GM12878 (cell line): ENCODE data around the gene TCEANC2. TPM values are rescaled to one million over a fixed set of nuclear protein-coding genes. Genes with fewer than 3 reads are reported as not detected.

Source experiments
- ATAC-seq: fragments of 200-7000 bp; cut with Tn5 transposase; 3 replicates; pipeline ENCODE4 v1.9.1; 2020; ENCODE audit warnings: mild to moderate bottlenecking, moderate library complexity
- BruUV-seq: library from RNA; stranded (reverse); fragments of 400-500 nt; replicated peaks from 2 replicates; lab custom pipeline; 2021; lab: Mats Ljungman, UMichigan
- CTCF ChIA-PET: fragments of 300-600 bp; sonication (Branson Sonifier 250); formaldehyde crosslinking; extraction: SDS; loops from one replicate; lab custom pipeline; 2021; ENCODE audit warnings: inconsistent platforms; lab: Yijun Ruan, JAX
- POLR2A ChIA-PET: fragments of 350-600 bp; formaldehyde crosslinking; extraction: SDS; loops from one replicate; lab custom pipeline; 2021; ENCODE audit warnings: inconsistent platforms; lab: Charles Lee
- RAD21 ChIA-PET: fragments of 300-600 bp; sonication (Branson Sonifier 250); formaldehyde crosslinking; loops from one replicate; lab custom pipeline; 2023; ENCODE audit warnings: antibody characterized with exemption; ENCODE audit not compliant: unreplicated experiment; lab: Charles Lee
- SMC1A ChIA-PET: fragments of 300-600 bp; sonication (Branson Sonifier 250); formaldehyde crosslinking; loops from one replicate; lab custom pipeline; 2023; ENCODE audit not compliant: unreplicated experiment, uncharacterized antibody; lab: Charles Lee
- DNase-seq: peaks from one replicate; pipeline ENCODE4 v3.0.0-alpha.2; 2011; ENCODE audit warnings: low read depth, low spot score
- FAIRE-seq: peaks from 3 replicates; lab custom pipeline; 2011; peaks lifted over from hg19 to GRCh38; lab: Jason Lieb, UNC
- H2AFZ ChIP-seq: 2 replicates; pipeline ENCODE4 v1.6.0; 2011; ENCODE audit warnings: low read depth, low read length, control low read depth; ENCODE audit not compliant: control insufficient read depth
- H3K27ac ChIP-seq: 2 replicates; pipeline ENCODE4 v1.5.1; 2011; ENCODE audit warnings: control low read depth; ENCODE audit not compliant: control insufficient read depth, insufficient read depth
- H3K27me3 ChIP-seq, 2 experiments: replicated peaks in 1 of 2; 2 replicates each; pipeline versions ENCODE4 v1.6.0 to v1.6.1; 2011; ENCODE audit warnings: low read length in 1 of 2; ENCODE audit not compliant: control insufficient read depth in 2 of 2, insufficient read depth in 2 of 2
- H3K36me3 ChIP-seq, 2 experiments: 2 replicates each; pipeline ENCODE4 v1.5.1; 2011; ENCODE audit warnings: low read length in 1 of 2; ENCODE audit not compliant: control insufficient read depth in 2 of 2, insufficient read depth in 2 of 2
- H3K4me1 ChIP-seq: 2 replicates; pipeline ENCODE4 v1.6.1; 2011; ENCODE audit warnings: mild to moderate bottlenecking, low read length, moderate library complexity, mixed read lengths; ENCODE audit not compliant: control insufficient read depth, insufficient read depth
- H3K4me2 ChIP-seq: 2 replicates; pipeline ENCODE4 v1.6.0; 2011; ENCODE audit warnings: control low read depth; ENCODE audit not compliant: control insufficient read depth, insufficient read depth
- H3K4me3 ChIP-seq: fragments of 200-600 bp; sonication (generic); 2 replicates; pipeline ENCODE4 v1.5.1; 2016
- H3K79me2 ChIP-seq: 2 replicates; pipeline ENCODE4 v1.6.0; 2011; ENCODE audit warnings: low read length; ENCODE audit not compliant: control insufficient read depth, insufficient read depth
- H3K9ac ChIP-seq: 2 replicates; pipeline ENCODE4 v1.8.0; 2011; ENCODE audit warnings: low read length, control low read depth, mixed read lengths; ENCODE audit not compliant: control insufficient read depth, insufficient read depth
- H3K9me3 ChIP-seq: replicated peaks from 3 replicates; pipeline ENCODE4 v1.5.1; 2011; ENCODE audit warnings: mild to moderate bottlenecking, low read length; ENCODE audit not compliant: control insufficient read depth, insufficient read depth
- H4K20me1 ChIP-seq: 2 replicates; pipeline ENCODE4 v1.6.0; 2011; ENCODE audit not compliant: control insufficient read depth, insufficient read depth
- BMI1 ChIP-seq: fragments of 450-650 bp; IDR thresholded peaks from 2 replicates; pipeline ENCODE4 v1.6.1; 2016; ENCODE audit warnings: mild to moderate bottlenecking, moderate library complexity, borderline replicate concordance
- IRF3 ChIP-seq: fragments of 450-650 bp; IDR thresholded peaks from 2 replicates; pipeline ENCODE4 v1.6.1; 2014; ENCODE audit warnings: mild to moderate bottlenecking
- YBX1 ChIP-seq: fragments of 450-650 bp; IDR thresholded peaks from 2 replicates; pipeline ENCODE4 v1.6.1; 2016; ENCODE audit warnings: antibody characterized with exemption
- WGBS: methylation state at CpG from one replicate; pipeline ENCODE4 v1.1.6; 2016; ENCODE audit warnings: low lambda C conversion rate; ENCODE audit not compliant: insufficient replicate concordance, insufficient coverage; ENCODE audit errors: missing lambda C conversion rate; 5-methylcytosine and 5-hydroxymethylcytosine counted together
- in situ Hi-C: fragments of 300-500 bp; cut with MboI; formaldehyde crosslinking; loops from 9 replicates; pipeline ENCODE4 v1.14.3; 2018; ENCODE audit warnings: mixed read lengths
- intact Hi-C: fragments of 100-400 bp; cut with micrococcal nuclease; formaldehyde crosslinking; loops from one replicate; pipeline ENCODE4 v1.14.2; 2022; ENCODE audit not compliant: unreplicated experiment
- polyA plus RNA-seq, 11 experiments: library from polyadenylated mRNA; depleted of rRNA in 4 of 11; unstranded in 6 of 11; stranded (reverse) in 5 of 11; fragments of >200 nt; fragmentation: Nextera tagmentation in 4 of 11; fragmentation: Illumina TruSeq in 1 of 11; extraction: Ambion mirVana in 4 of 11; extraction: Trizol in 1 of 11; gene quantifications; 1 replicate in 1 of 11; 2 replicates in 10 of 11; pipeline versions ENCODE4 v1.2.1 to v1.2.3, GENCODE V29; 2011 to 2016; ENCODE audit warnings: inconsistent platforms in 2 of 11, missing spikeins in 2 of 11, low read depth in 1 of 11
- total RNA-seq, 4 experiments: library from RNA; depleted of rRNA in 3 of 4; stranded (reverse); fragments of >200 nt in 3 of 4; fragmentation: Illumina TruSeq in 1 of 4; extraction: Trizol in 1 of 4; gene quantifications; 2 replicates each; pipeline versions ENCODE4 v1.2.1 to v1.2.3, GENCODE V29; 2013 to 2021
- TF ChIP-seq, protein P1 (sequence below): fragments of 450-650 bp; IDR thresholded peaks from 2 replicates; pipeline ENCODE4 v1.6.1; 2017; ENCODE audit warnings: mild to moderate bottlenecking, moderate library complexity
- TF ChIP-seq, protein P2 (sequence below): fragments of 150-350 bp; IDR thresholded peaks from 2 replicates; pipeline ENCODE4 v1.6.1; 2014; ENCODE audit warnings: mild to moderate bottlenecking, low read depth, low read length

TCEANC2 gene
- total and polyA plus RNA-seq, 10 of the 15 experiments (the other 5 are each of a cell fraction or from before 2014, with no cell fraction given) = 4.4 to 13.2 (median 6.4) TPM

- ChIA-PET SMC1A (interaction anchor here (1.0 kb wide), 1 partner anchor 59 kb away, joined by 3 read pairs; no protein-coding TSS in a partner anchor), RAD21 (no interaction called here), POLR2A (no interaction called here), CTCF (no interaction called here)
- H3K4me1 ChIP-seq = no peaks in the 10 kb centered on the region
- DNase-seq = no peak
- H3K79me2 ChIP-seq = no peaks in the 10 kb centered on the region
- H3K4me3 ChIP-seq = no peak overlapping the region
- H3K36me3 ChIP-seq = peaks cover 0 to 5% of the 10 kb centered on the region in 2 experiments; a peak in 1 of 4 replicates
- in situ Hi-C loops (no loop called here), intact Hi-C loops (no loop called here)
- H3K9ac ChIP-seq = no peak overlapping the region
- no TSS peak for BruUV-seq
- H3K27ac ChIP-seq = no peak overlapping the region
- H3K4me2 ChIP-seq = no peak overlapping the region
- H3K27me3 ChIP-seq = no peaks in the 10 kb centered on the region
- no peak for ATAC-seq
- no peaks in the 10 kb centered on the region for H4K20me1 ChIP-seq
- FAIRE-seq = no peak
- 98% methylated on average over 5 of the region's 5 CpGs for WGBS
- TF ChIP-seq, protein P1, sequence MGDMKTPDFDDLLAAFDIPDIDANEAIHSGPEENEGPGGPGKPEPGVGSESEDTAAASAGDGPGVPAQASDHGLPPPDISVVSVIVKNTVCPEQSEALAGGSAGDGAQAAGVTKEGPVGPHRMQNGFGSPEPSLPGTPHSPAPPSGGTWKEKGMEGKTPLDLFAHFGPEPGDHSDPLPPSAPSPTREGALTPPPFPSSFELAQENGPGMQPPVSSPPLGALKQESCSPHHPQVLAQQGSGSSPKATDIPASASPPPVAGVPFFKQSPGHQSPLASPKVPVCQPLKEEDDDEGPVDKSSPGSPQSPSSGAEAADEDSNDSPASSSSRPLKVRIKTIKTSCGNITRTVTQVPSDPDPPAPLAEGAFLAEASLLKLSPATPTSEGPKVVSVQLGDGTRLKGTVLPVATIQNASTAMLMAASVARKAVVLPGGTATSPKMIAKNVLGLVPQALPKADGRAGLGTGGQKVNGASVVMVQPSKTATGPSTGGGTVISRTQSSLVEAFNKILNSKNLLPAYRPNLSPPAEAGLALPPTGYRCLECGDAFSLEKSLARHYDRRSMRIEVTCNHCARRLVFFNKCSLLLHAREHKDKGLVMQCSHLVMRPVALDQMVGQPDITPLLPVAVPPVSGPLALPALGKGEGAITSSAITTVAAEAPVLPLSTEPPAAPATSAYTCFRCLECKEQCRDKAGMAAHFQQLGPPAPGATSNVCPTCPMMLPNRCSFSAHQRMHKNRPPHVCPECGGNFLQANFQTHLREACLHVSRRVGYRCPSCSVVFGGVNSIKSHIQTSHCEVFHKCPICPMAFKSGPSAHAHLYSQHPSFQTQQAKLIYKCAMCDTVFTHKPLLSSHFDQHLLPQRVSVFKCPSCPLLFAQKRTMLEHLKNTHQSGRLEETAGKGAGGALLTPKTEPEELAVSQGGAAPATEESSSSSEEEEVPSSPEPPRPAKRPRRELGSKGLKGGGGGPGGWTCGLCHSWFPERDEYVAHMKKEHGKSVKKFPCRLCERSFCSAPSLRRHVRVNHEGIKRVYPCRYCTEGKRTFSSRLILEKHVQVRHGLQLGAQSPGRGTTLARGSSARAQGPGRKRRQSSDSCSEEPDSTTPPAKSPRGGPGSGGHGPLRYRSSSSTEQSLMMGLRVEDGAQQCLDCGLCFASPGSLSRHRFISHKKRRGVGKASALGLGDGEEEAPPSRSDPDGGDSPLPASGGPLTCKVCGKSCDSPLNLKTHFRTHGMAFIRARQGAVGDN = no peak
- no peak for TF ChIP-seq YBX1
- TF ChIP-seq, protein P2, sequence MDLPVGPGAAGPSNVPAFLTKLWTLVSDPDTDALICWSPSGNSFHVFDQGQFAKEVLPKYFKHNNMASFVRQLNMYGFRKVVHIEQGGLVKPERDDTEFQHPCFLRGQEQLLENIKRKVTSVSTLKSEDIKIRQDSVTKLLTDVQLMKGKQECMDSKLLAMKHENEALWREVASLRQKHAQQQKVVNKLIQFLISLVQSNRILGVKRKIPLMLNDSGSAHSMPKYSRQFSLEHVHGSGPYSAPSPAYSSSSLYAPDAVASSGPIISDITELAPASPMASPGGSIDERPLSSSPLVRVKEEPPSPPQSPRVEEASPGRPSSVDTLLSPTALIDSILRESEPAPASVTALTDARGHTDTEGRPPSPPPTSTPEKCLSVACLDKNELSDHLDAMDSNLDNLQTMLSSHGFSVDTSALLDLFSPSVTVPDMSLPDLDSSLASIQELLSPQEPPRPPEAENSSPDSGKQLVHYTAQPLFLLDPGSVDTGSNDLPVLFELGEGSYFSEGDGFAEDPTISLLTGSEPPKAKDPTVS = no peak
- TF ChIP-seq IRF3 = no peak
- TF ChIP-seq BMI1 = no peak
- H3K9me3 ChIP-seq = no peaks in the 10 kb centered on the region
- H2AFZ ChIP-seq = no peak overlapping the region
These were observed 25.6 kb upstream of the TCEANC2 start for GRCh38 chr1:54027848-54028247.
